OCI-LY1 (cell line): ENCODE measurements around the gene MTMR2.
"Not testable (repeated sequence)": the region's sequence is repeated elsewhere in the genome, so short reads cannot be mapped to it uniquely, and the experiment has no call there.

Source experiments
- H2AFZ ChIP-seq: fragments of 200-600 bp; sonication (generic), shearing (Covaris generic); 2 replicates; pipeline ENCODE4 v1.6.0; 2014; ENCODE audit warnings: antibody characterized with exemption, mild to moderate bottlenecking, low read length
- H3F3A ChIP-seq: fragments of 200-600 bp; sonication (generic), shearing (Covaris generic); 2 replicates; pipeline ENCODE4 v1.6.0; 2014; ENCODE audit warnings: mild to moderate bottlenecking, antibody characterized with exemption, low read length, moderate library complexity; ENCODE audit not compliant: insufficient read depth
- H3K27ac ChIP-seq: fragments of 200-600 bp; sonication (generic); 2 replicates; pipeline ENCODE4 v1.5.1; 2014; ENCODE audit warnings: low read length, mixed run types, mild to moderate bottlenecking, low read depth; ENCODE audit not compliant: poor library complexity, severe bottlenecking
- H3K27me3 ChIP-seq: fragments of 200-600 bp; sonication (generic); 2 replicates; pipeline ENCODE4 v1.6.0; 2014; ENCODE audit warnings: antibody characterized with exemption, mild to moderate bottlenecking, low read length, moderate library complexity; ENCODE audit not compliant: insufficient read depth
- H3K36me3 ChIP-seq: fragments of 200-600 bp; sonication (generic); 2 replicates; pipeline ENCODE4 v1.6.1; 2014; ENCODE audit warnings: mild to moderate bottlenecking, antibody characterized with exemption, low read length, moderate library complexity, mixed read lengths; ENCODE audit not compliant: insufficient read depth
- H3K4me1 ChIP-seq: fragments of 200-600 bp; sonication (generic); 2 replicates; pipeline ENCODE4 v1.5.1; 2014; ENCODE audit warnings: mild to moderate bottlenecking, low read length, moderate library complexity; ENCODE audit not compliant: insufficient read depth, severe bottlenecking
- H3K4me2 ChIP-seq: fragments of 200-600 bp; sonication (generic), shearing (Covaris generic); 2 replicates; pipeline ENCODE4 v1.6.1; 2014; ENCODE audit warnings: low read length
- H3K4me3 ChIP-seq: fragments of 200-600 bp; sonication (generic); 2 replicates; pipeline ENCODE4 v1.5.1; 2014; ENCODE audit warnings: low read length, low read depth, mild to moderate bottlenecking, mixed read lengths; ENCODE audit not compliant: poor library complexity, severe bottlenecking
- H3K79me2 ChIP-seq: fragments of 200-600 bp; shearing (Covaris generic); 2 replicates; pipeline ENCODE4 v1.6.1; 2016; ENCODE audit warnings: mixed run types, low read length, mixed read lengths; ENCODE audit not compliant: insufficient read depth
- H3K9ac ChIP-seq: fragments of 200-600 bp; sonication (generic), shearing (Covaris generic); 2 replicates; pipeline ENCODE4 v1.6.1; 2014; ENCODE audit warnings: mild to moderate bottlenecking, low read length, mixed read lengths
- H3K9me2 ChIP-seq: fragments of 200-600 bp; sonication (generic), shearing (Covaris generic); 2 replicates; pipeline ENCODE4 v1.6.1; 2014; ENCODE audit warnings: low read depth, mild to moderate bottlenecking, low read length, mixed read lengths
- H3K9me3 ChIP-seq: fragments of 200-600 bp; shearing (Covaris generic); 2 replicates; pipeline ENCODE4 v1.6.1; 2014; ENCODE audit warnings: low read length, mixed read lengths
- H4K20me1 ChIP-seq: fragments of 200-600 bp; sonication (generic), shearing (Covaris generic); 2 replicates; pipeline ENCODE4 v1.6.0; 2016; ENCODE audit warnings: mild to moderate bottlenecking, low read length; ENCODE audit not compliant: insufficient read depth
- CTCF ChIP-seq: fragments of 200-600 bp; sonication (generic), shearing (Covaris generic); IDR thresholded peaks from 2 replicates; pipeline ENCODE4 v1.5.1; 2017; ENCODE audit warnings: mild to moderate bottlenecking, antibody characterized with exemption, low read length, moderate library complexity, mixed read lengths
- EZH2 ChIP-seq: fragments of 200-600 bp; sonication (generic), shearing (Covaris generic); IDR thresholded peaks from 2 replicates; pipeline ENCODE4 v1.8.0; 2017; ENCODE audit warnings: borderline replicate concordance, mixed run types, mild to moderate bottlenecking, antibody characterized with exemption, low read length, moderate library complexity, mixed read lengths

The MTMR2 gene

GRCh38 chr11:95883381-95883780 lies 40.5 kb downstream of the MTMR2 start:
- no peaks in the 10 kb centered on the region for H3K9me3 ChIP-seq
- no peaks in the 10 kb centered on the region for H3K9me2 ChIP-seq
- no peaks in the 10 kb centered on the region for H3F3A ChIP-seq
- H3K4me2 ChIP-seq, result no peak overlapping the region
- H3K79me2 ChIP-seq, result no peaks in the 10 kb centered on the region
- H3K27ac ChIP-seq, result no peak overlapping the region
- peaks cover 7% of the 10 kb centered on the region; the same call in 1 of the 2 replicates for H3K36me3 ChIP-seq
- no peak overlapping the region for H2AFZ ChIP-seq
- no peaks in the 10 kb centered on the region for H3K4me1 ChIP-seq
- no peak overlapping the region for H3K9ac ChIP-seq
- H4K20me1 ChIP-seq, result no peaks in the 10 kb centered on the region
- TF ChIP-seq CTCF (no peak), EZH2 (no peak)
- H3K27me3 ChIP-seq, result no peaks in the 10 kb centered on the region
- no peak overlapping the region for H3K4me3 ChIP-seq

- Histone ChIP-seq H3K36me3 (no peaks in the 10 kb centered on the region), H4K20me1 (no peaks in the 10 kb centered on the region), H3F3A (no peaks in the 10 kb centered on the region), H3K9ac (no peak overlapping the region), H3K9me2 (no peaks in the 10 kb centered on the region), H3K79me2 (no peaks in the 10 kb centered on the region), H3K4me3 (no peak overlapping the region), H3K4me2 (no peak overlapping the region), H3K9me3 (no peaks in the 10 kb centered on the region), H2AFZ (no peak overlapping the region), H3K27ac (no peak overlapping the region), H3K4me1 (no peaks in the 10 kb centered on the region), H3K27me3 (no peaks in the 10 kb centered on the region)
- TF ChIP-seq EZH2 (no peak), CTCF (no peak)
These were observed 46.6 kb downstream of the MTMR2 start for GRCh38 chr11:95877291-95877690.

GRCh38 chr11:95870877-95871276 lies 53.0 kb downstream of the MTMR2 start:
- not testable (repeated sequence) for H3F3A ChIP-seq, H3K9me3 ChIP-seq, H3K9ac ChIP-seq, H3K27me3 ChIP-seq, H3K4me2 ChIP-seq, H3K27ac ChIP-seq, H3K36me3 ChIP-seq, H3K9me2 ChIP-seq, H2AFZ ChIP-seq, H3K79me2 ChIP-seq, H4K20me1 ChIP-seq, H3K4me3 ChIP-seq, H3K4me1 ChIP-seq

GRCh38 chr11:95867105-95867504 lies 56.8 kb downstream of the MTMR2 start:
- H3K79me2 ChIP-seq, result no peaks in the 10 kb centered on the region
- H3K36me3 ChIP-seq, result no peaks in the 10 kb centered on the region
- H3K27ac ChIP-seq, result no peak overlapping the region
- no peaks in the 10 kb centered on the region for H4K20me1 ChIP-seq
- no peaks in the 10 kb centered on the region for H3K4me1 ChIP-seq
- TF ChIP-seq CTCF (no peak), EZH2 (no peak)
- H3K4me3 ChIP-seq, result no peak overlapping the region
- H3K9ac ChIP-seq, result no peak overlapping the region
- no peak overlapping the region for H3K4me2 ChIP-seq
- no peaks in the 10 kb centered on the region for H3F3A ChIP-seq
- no peak overlapping the region for H2AFZ ChIP-seq
- no peaks in the 10 kb centered on the region for H3K9me3 ChIP-seq
- H3K9me2 ChIP-seq, result no peaks in the 10 kb centered on the region
- H3K27me3 ChIP-seq, result no peaks in the 10 kb centered on the region
